Panc1 (cell line): ENCODE data around the gene SH3TC1. TPM values are rescaled to one million over a fixed set of nuclear protein-coding genes. Genes with fewer than 3 reads are reported as not detected.

Experiments
- ATAC-seq: fragments of 200-7000 bp; cut with Tn5 transposase; 2 replicates; pipeline ENCODE4 v1.9.1; 2020; ENCODE audit warnings: mild to moderate bottlenecking, moderate library complexity
- BruUV-seq: library from RNA; stranded (reverse); fragments of 400-500 nt; replicated peaks from 2 replicates; lab custom pipeline; 2021; lab: Mats Ljungman, UMichigan
- CTCF ChIA-PET: fragments of 300-600 bp; sonication (Branson Sonifier 250); formaldehyde crosslinking; loops from one replicate; lab custom pipeline; 2022; ENCODE audit warnings: antibody characterized with exemption; lab: Charles Lee
- POLR2A ChIA-PET: fragments of 300-600 bp; sonication (Branson Sonifier 250); formaldehyde crosslinking; loops from one replicate; lab custom pipeline; 2022; ENCODE audit warnings: antibody characterized with exemption; lab: Charles Lee
- DNase-seq: peaks from one replicate; pipeline ENCODE4 v3.0.0-alpha.2; 2010; ENCODE audit warnings: low read depth, low spot score
- H3K27ac ChIP-seq: 2 replicates; pipeline ENCODE4 v1.5.1; 2011; ENCODE audit warnings: mild to moderate bottlenecking, low read length, inconsistent platforms
- H3K27me3 ChIP-seq: fragments of 200-500 bp; sonication (Bioruptor generic); 2 replicates; pipeline ENCODE4 v1.6.0; 2014; ENCODE audit warnings: low read length, inconsistent platforms; ENCODE audit not compliant: control insufficient read depth, insufficient read depth
- H3K36me3 ChIP-seq: fragments of 200-500 bp; sonication (Bioruptor generic); 2 replicates; pipeline ENCODE4 v1.5.1; 2014; ENCODE audit warnings: inconsistent platforms, mild to moderate bottlenecking, low read length, moderate library complexity; ENCODE audit not compliant: control insufficient read depth, insufficient read depth
- H3K4me1 ChIP-seq: 2 replicates; pipeline ENCODE4 v1.5.1; 2011; ENCODE audit warnings: inconsistent platforms, mild to moderate bottlenecking, low read length, moderate library complexity; ENCODE audit not compliant: control insufficient read depth, insufficient read depth
- H3K4me3 ChIP-seq, 2 experiments: 2 replicates each; pipeline ENCODE4 v1.5.1; 2011 to 2012; ENCODE audit warnings: low read depth in 2 of 2, low read length in 2 of 2, mild to moderate bottlenecking in 2 of 2, inconsistent platforms in 1 of 2, moderate library complexity in 1 of 2
- H3K9me3 ChIP-seq: fragments of 200-500 bp; sonication (Bioruptor generic); 2 replicates; pipeline ENCODE4 v1.5.1; 2014; ENCODE audit warnings: low read depth, mild to moderate bottlenecking, inconsistent platforms, low read length, moderate library complexity; ENCODE audit not compliant: control insufficient read depth, insufficient read depth
- POLR2AphosphoS5 ChIP-seq: IDR thresholded peaks from 2 replicates; pipeline ENCODE4 v1.6.1; 2012; ENCODE audit warnings: mild to moderate bottlenecking, low read depth, low read length, moderate library complexity
- SIN3A ChIP-seq: IDR thresholded peaks from 2 replicates; pipeline ENCODE4 v1.6.1; 2012; ENCODE audit warnings: low read depth, mild to moderate bottlenecking, low read length, moderate library complexity, borderline replicate concordance; ENCODE audit not compliant: insufficient read depth
- TCF7L2 ChIP-seq: IDR thresholded peaks from 2 replicates; pipeline ENCODE4 v1.6.1; 2011; ENCODE audit warnings: mild to moderate bottlenecking, low read depth, low read length, inconsistent platforms
- in situ Hi-C: cut with HindIII; loops from 2 replicates; pipeline ENCODE4 v1.10.0; 2016; ENCODE audit warnings: low sequenced_read_pairs, low pct_unique_long_range_greater_than_20kb
- intact Hi-C: fragments of 100-400 bp; cut with micrococcal nuclease; formaldehyde crosslinking; loops from one replicate; pipeline ENCODE4 v1.10.0; 2022; ENCODE audit not compliant: unreplicated experiment
- total RNA-seq: library from RNA; stranded (reverse); gene quantifications from one replicate; pipeline ENCODE4 v1.2.1, GENCODE V29; 2021; ENCODE audit not compliant: unreplicated experiment
- TF ChIP-seq, protein P1 (sequence below): fragments of 450-650 bp; IDR thresholded peaks from 2 replicates; pipeline ENCODE4 v1.5.1; 2017; ENCODE audit warnings: mild to moderate bottlenecking
- TF ChIP-seq, protein P2 (sequence below), 2 experiments: IDR thresholded peaks; 2 replicates each; pipeline ENCODE4 v1.6.1; 2011 to 2012; ENCODE audit warnings: low read depth in 2 of 2, control low read depth in 1 of 2, low read length in 1 of 2, mild to moderate bottlenecking in 1 of 2, moderate library complexity in 1 of 2; ENCODE audit not compliant: insufficient read depth in 1 of 2

Gene SH3TC1
- total RNA-seq, 1 experiment from 2014 or later, result 4.5 TPM

DNA sequence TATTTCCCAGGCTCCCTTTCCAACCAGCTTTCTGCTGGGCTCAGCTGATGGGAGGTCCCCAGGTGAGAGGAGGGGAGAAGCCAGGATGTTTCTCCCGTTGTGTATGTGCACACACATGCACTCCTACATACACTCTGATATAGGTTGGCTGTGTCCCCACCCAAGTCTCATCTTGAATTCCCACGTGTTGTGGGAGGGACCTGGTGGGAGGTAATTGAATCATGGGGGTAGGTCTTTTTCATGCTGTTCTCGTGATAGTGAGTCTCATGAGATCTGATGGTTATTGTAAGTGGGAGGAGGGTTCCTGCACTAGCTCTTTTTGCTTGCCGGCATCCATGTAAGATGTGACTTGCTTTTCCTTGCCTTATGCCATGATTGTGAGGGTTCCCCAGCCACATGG is 58.8 kb downstream of the SH3TC1 start:
- in situ Hi-C loops (no loop called here), intact Hi-C loops (no loop called here)
- Histone ChIP-seq H3K4me3 (no peak overlapping the region), H3K27me3 (no peaks in the 10 kb centered on the region), H3K36me3 (no peaks in the 10 kb centered on the region), H3K4me1 (peaks cover 5% of the 10 kb centered on the region), H3K27ac (no peak overlapping the region), H3K9me3 (no peaks in the 10 kb centered on the region)
- DNase-seq (no peak), ATAC-seq (no peak)
- TF ChIP-seq SIN3A (no peak), POLR2AphosphoS5 (no peak), TCF7L2 (no peak)
- TF ChIP-seq, protein P1, sequence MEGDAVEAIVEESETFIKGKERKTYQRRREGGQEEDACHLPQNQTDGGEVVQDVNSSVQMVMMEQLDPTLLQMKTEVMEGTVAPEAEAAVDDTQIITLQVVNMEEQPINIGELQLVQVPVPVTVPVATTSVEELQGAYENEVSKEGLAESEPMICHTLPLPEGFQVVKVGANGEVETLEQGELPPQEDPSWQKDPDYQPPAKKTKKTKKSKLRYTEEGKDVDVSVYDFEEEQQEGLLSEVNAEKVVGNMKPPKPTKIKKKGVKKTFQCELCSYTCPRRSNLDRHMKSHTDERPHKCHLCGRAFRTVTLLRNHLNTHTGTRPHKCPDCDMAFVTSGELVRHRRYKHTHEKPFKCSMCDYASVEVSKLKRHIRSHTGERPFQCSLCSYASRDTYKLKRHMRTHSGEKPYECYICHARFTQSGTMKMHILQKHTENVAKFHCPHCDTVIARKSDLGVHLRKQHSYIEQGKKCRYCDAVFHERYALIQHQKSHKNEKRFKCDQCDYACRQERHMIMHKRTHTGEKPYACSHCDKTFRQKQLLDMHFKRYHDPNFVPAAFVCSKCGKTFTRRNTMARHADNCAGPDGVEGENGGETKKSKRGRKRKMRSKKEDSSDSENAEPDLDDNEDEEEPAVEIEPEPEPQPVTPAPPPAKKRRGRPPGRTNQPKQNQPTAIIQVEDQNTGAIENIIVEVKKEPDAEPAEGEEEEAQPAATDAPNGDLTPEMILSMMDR, result no peak
- TF ChIP-seq, protein P2, sequence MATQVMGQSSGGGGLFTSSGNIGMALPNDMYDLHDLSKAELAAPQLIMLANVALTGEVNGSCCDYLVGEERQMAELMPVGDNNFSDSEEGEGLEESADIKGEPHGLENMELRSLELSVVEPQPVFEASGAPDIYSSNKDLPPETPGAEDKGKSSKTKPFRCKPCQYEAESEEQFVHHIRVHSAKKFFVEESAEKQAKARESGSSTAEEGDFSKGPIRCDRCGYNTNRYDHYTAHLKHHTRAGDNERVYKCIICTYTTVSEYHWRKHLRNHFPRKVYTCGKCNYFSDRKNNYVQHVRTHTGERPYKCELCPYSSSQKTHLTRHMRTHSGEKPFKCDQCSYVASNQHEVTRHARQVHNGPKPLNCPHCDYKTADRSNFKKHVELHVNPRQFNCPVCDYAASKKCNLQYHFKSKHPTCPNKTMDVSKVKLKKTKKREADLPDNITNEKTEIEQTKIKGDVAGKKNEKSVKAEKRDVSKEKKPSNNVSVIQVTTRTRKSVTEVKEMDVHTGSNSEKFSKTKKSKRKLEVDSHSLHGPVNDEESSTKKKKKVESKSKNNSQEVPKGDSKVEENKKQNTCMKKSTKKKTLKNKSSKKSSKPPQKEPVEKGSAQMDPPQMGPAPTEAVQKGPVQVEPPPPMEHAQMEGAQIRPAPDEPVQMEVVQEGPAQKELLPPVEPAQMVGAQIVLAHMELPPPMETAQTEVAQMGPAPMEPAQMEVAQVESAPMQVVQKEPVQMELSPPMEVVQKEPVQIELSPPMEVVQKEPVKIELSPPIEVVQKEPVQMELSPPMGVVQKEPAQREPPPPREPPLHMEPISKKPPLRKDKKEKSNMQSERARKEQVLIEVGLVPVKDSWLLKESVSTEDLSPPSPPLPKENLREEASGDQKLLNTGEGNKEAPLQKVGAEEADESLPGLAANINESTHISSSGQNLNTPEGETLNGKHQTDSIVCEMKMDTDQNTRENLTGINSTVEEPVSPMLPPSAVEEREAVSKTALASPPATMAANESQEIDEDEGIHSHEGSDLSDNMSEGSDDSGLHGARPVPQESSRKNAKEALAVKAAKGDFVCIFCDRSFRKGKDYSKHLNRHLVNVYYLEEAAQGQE (IDR thresholded peaks at IDR 0.05; ENCODE audit: insufficient read depth in 1 of 2, low read depth in 2 of 2, low read length in 1 of 2), result no peak
- ChIA-PET POLR2A (no interaction called here), CTCF (no interaction called here)
- no TSS peak for BruUV-seq

DNA sequence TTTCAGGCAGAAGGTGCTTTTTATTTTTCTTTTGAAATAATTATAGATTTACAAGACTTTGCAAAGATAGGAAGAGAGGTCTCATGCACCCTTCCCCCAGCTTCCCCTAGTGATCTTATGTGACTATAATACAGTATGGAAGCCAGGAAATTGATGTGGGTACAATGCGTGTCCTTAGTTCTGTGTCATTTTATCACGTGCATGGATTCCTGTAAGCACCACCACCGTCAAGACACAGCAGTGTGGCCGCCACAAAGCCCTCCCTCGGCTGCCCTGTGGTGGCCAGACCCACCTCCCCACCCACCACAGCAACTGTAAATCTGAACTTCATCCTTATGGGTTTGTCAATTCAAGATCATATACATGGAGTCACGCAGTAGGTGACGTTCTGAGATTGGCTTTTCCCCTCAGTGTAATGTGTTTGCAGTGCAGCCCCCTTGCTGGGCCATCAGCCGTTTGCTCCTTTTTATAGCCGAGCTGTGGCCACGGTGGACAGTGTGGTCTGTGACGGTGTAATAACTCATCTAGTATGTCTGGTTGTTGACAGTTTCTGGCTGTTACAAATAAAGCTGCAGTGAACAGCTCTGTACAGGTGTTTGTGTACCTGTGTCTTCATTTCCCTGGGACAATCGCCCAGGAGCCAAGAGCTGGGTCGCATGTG is 59.6 kb downstream of the SH3TC1 start:
- Histone ChIP-seq H3K9me3 (no peaks in the 10 kb centered on the region), H3K36me3 (no peaks in the 10 kb centered on the region), H3K27ac (no peak overlapping the region), H3K4me1 (peaks cover 5% of the 10 kb centered on the region), H3K4me3 (no peak overlapping the region), H3K27me3 (no peaks in the 10 kb centered on the region)
- ATAC-seq (no peak), DNase-seq (no peak)
- in situ Hi-C loops (no loop called here), intact Hi-C loops (no loop called here)
- ChIA-PET CTCF (no interaction called here), POLR2A (no interaction called here)
- no peak for TF ChIP-seq POLR2AphosphoS5
- no peak for TF ChIP-seq TCF7L2
- TF ChIP-seq, protein P1, result no peak
- TF ChIP-seq, protein P2 (IDR thresholded peaks at IDR 0.05; ENCODE audit: insufficient read depth in 1 of 2, low read depth in 2 of 2, low read length in 1 of 2), result no peak
- no peak for TF ChIP-seq SIN3A
- BruUV-seq, result no TSS peak
